Prostate gland (tissue), 2 donors: Measurements from ENCODE around the gene VAV1. TPM values are rescaled to one million over a fixed set of nuclear protein-coding genes. Genes with fewer than 3 reads are reported as not detected.

ENCODE experiments used
- DNase-seq: peaks from one replicate; pipeline ENCODE4 v3.0.0-alpha.2; 2019; ENCODE audit warnings: low spot score
- H3K27ac ChIP-seq, 2 donors: fragments of 200-600 bp; sonication (generic); 2 replicates each; pipeline ENCODE4 v1.5.1; 2017 to 2019
- H3K27me3 ChIP-seq: fragments of 200-600 bp; sonication (generic); replicated peaks from 2 replicates; pipeline ENCODE4 v1.5.1; 2019; ENCODE audit not compliant: insufficient read depth
- H3K36me3 ChIP-seq, 2 donors: fragments of 200-600 bp; sonication (generic); 1 replicate in 1 of 2; 2 replicates in 1 of 2; pipeline versions ENCODE4 v1.5.1 to v1.8.1; 2017 to 2019
- H3K4me1 ChIP-seq: fragments of 200-600 bp; sonication (generic); replicated peaks from 2 replicates; pipeline ENCODE4 v1.5.1; 2019
- H3K4me3 ChIP-seq, 2 donors: fragments of 200-600 bp; sonication (generic); 2 replicates each; pipeline ENCODE4 v1.5.1; 2017 to 2019
- H3K9me3 ChIP-seq: fragments of 200-600 bp; sonication (generic); 2 replicates; pipeline ENCODE4 v1.5.1; 2017
- POLR2A ChIP-seq: fragments of 450-650 bp; IDR thresholded peaks from one replicate; pipeline ENCODE4 v1.6.1; 2016; ENCODE audit warnings: antibody characterized with exemption, mild to moderate bottlenecking
- POLR2AphosphoS5 ChIP-seq: sonication (generic); formaldehyde crosslinking; IDR thresholded peaks from one replicate; pipeline ENCODE4 v1.6.1; 2017; ENCODE audit warnings: antibody characterized with exemption
- WGBS: methylation state at CpG from one replicate; pipeline ENCODE4 v1.1.5; 2018; 5-methylcytosine and 5-hydroxymethylcytosine counted together
- intact Hi-C: fragments of 100-400 bp; cut with DNase I; formaldehyde crosslinking; loops from one replicate; pipeline ENCODE4 v1.14.2; 2022
- total RNA-seq, 2 donors: library from RNA; depleted of rRNA; stranded (reverse); fragments of >200 nt; gene quantifications; one replicate each; pipeline ENCODE4 v1.1.0, GENCODE V29; 2016
- TF ChIP-seq, protein P1 (sequence below), 4 experiments: fragments of 200-600 bp in 2 of 4; fragments of 450-650 bp in 2 of 4; sonication (generic) in 2 of 4; IDR thresholded peaks; 1 replicate in 3 of 4; 2 replicates in 1 of 4; pipeline ENCODE4 v1.5.1; 2016 to 2019; ENCODE audit warnings: antibody characterized with exemption in 4 of 4, mild to moderate bottlenecking in 2 of 4, moderate library complexity in 2 of 4

The VAV1 gene
- total RNA-seq, 2 donors from 2014 or later = 3.6 to 4.8 TPM

DNA sequence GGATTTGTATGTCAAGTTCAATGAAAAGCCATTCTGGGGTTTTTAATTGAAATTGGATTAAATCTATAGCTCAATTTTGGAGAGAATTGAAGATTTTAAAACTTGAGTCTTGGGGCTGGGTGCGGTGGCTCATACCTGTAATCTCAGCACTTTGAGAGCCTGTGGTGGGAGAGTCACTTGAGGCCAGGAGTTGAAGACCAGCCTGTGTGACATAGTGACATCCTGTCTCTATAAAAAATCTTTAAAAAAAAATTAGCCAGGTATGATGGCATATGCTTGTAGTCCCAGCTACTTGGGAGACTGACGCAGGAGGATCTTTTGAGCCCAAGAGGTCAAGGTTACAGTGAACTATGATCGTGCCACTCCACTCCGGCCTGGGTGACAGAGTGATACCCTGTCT, 41.2 kb downstream of the VAV1 start:
- no peaks in the 10 kb centered on the region for H3K36me3 ChIP-seq
- H3K9me3 ChIP-seq = no peaks in the 10 kb centered on the region
- no peak for DNase-seq
- WGBS = 98% methylated on average over 4 of the region's 4 CpGs
- H3K4me1 ChIP-seq = no peaks in the 10 kb centered on the region
- intact Hi-C loops = no loop called here
- no peak for TF ChIP-seq POLR2AphosphoS5
- TF ChIP-seq POLR2A = no peak
- TF ChIP-seq, protein P1, sequence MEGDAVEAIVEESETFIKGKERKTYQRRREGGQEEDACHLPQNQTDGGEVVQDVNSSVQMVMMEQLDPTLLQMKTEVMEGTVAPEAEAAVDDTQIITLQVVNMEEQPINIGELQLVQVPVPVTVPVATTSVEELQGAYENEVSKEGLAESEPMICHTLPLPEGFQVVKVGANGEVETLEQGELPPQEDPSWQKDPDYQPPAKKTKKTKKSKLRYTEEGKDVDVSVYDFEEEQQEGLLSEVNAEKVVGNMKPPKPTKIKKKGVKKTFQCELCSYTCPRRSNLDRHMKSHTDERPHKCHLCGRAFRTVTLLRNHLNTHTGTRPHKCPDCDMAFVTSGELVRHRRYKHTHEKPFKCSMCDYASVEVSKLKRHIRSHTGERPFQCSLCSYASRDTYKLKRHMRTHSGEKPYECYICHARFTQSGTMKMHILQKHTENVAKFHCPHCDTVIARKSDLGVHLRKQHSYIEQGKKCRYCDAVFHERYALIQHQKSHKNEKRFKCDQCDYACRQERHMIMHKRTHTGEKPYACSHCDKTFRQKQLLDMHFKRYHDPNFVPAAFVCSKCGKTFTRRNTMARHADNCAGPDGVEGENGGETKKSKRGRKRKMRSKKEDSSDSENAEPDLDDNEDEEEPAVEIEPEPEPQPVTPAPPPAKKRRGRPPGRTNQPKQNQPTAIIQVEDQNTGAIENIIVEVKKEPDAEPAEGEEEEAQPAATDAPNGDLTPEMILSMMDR (IDR thresholded peaks at IDR 0.05) = no peak
- no peak overlapping the region for H3K27ac ChIP-seq
- H3K4me3 ChIP-seq = no peak overlapping the region
- H3K27me3 ChIP-seq = no peaks in the 10 kb centered on the region

DNA sequence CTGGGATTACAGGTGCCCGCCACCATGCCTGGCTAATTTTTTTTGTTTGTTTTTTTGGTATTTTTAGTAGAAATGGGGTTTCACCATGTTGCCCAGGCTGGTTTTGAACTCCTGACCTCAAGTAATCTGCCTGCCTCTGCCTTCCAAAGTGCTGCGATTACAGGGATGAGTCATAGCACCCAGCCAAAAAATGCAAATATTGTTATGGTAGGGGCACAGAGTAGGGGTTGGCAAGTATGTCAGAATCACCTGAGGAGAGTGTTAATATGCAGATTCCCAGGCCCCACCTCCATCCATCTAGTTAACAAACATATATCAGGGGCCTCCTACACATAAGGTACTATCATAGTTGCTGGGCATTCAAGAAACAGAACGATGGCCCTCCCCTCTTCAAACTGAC, 44.7 kb downstream of the VAV1 start:
- DNase-seq = no peak
- intact Hi-C loops = no loop called here
- H3K27me3 ChIP-seq = no peaks in the 10 kb centered on the region
- H3K9me3 ChIP-seq = no peaks in the 10 kb centered on the region
- H3K27ac ChIP-seq = no peak overlapping the region
- no peak overlapping the region for H3K4me3 ChIP-seq
- WGBS = 86% methylated on average over 3 of the region's 3 CpGs
- no peak for TF ChIP-seq POLR2A
- TF ChIP-seq, protein P1 (IDR thresholded peaks at IDR 0.05) = no peak
- TF ChIP-seq POLR2AphosphoS5 = no peak
- no peaks in the 10 kb centered on the region for H3K4me1 ChIP-seq
- H3K36me3 ChIP-seq = no peaks in the 10 kb centered on the region

DNA sequence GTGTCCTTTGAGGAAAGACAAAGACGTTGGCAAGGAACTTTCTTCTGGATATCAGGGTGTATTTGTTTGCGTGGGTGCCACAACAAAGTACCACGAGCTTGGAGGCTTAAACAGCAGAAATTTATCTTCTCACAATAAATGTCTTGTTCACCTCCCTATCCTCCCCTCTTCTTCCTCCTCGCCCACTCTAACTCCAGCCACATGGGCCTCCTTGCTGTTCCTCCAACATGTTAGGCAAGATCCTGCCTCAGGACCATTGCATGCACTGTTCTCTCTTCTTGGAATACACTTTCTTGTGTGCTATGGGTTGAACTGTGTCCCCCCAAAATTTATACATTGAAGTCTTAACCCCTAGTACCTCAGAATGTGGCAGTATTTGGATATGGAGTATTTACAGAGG, 45.7 kb downstream of the VAV1 start:
- TF ChIP-seq POLR2AphosphoS5 = no peak
- TF ChIP-seq POLR2A = no peak
- TF ChIP-seq, protein P1 (IDR thresholded peaks at IDR 0.05) = no peak
- DNase-seq = no peak
- Histone ChIP-seq H3K27me3 (no peaks in the 10 kb centered on the region), H3K4me1 (no peaks in the 10 kb centered on the region), H3K4me3 (no peak overlapping the region), H3K9me3 (no peaks in the 10 kb centered on the region), H3K27ac (no peak overlapping the region), H3K36me3 (no peaks in the 10 kb centered on the region)
- WGBS = 86% methylated on average over 4 of the region's 4 CpGs
- intact Hi-C loops = no loop called here

DNA sequence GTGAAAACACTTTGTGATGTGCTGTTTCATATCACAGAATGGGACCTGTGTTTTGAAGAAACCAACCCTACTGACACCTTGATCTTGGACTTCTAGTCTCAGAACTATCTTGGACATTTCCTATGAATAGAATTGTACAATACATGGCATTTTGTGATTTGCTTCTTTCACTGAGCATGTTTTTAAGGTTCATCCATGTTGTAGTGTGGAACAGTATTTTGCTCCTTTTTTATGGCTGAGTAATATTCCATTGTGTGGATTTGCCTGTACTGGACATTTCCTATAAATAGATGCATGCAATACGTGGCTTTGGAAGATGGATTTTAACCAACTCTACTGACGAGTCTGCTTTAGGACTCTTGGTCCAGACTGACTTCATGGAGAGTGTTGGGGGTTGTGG, 46.8 kb downstream of the VAV1 start:
- no peaks in the 10 kb centered on the region for H3K36me3 ChIP-seq
- H3K27me3 ChIP-seq = no peaks in the 10 kb centered on the region
- no peak overlapping the region for H3K4me3 ChIP-seq
- no peak overlapping the region for H3K27ac ChIP-seq
- WGBS = 85% methylated on average over 2 of the region's 2 CpGs
- H3K9me3 ChIP-seq = no peaks in the 10 kb centered on the region
- H3K4me1 ChIP-seq = no peaks in the 10 kb centered on the region
- no peak for DNase-seq
- TF ChIP-seq, protein P1 (IDR thresholded peaks at IDR 0.05) = no peak
- TF ChIP-seq POLR2A = no peak
- no peak for TF ChIP-seq POLR2AphosphoS5
- intact Hi-C loops = no loop called here

DNA sequence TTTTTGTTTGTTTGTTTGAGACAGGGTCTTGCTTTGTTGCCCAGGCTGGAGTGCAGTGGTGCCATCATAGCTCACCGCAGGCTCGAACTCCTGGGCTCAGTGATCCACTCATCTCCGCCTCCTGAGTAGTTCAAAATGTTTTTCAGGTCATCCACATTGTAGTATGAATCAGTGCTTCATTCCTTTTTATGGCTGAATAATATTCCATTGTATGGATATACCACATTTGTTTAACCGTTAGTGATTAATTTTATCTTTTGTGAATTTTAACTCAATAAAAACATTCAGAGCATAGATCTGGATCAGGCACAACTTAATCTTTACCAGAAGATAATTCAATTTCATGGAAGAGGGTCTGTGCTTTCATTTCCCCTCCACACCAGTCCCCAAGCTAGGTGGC, 47.7 kb downstream of the VAV1 start:
- 97% methylated on average over 4 of the region's 4 CpGs for WGBS
- H3K4me1 ChIP-seq = no peaks in the 10 kb centered on the region
- H3K9me3 ChIP-seq = no peaks in the 10 kb centered on the region
- no peak for DNase-seq
- no peaks in the 10 kb centered on the region for H3K27me3 ChIP-seq
- H3K36me3 ChIP-seq = no peaks in the 10 kb centered on the region
- no peak overlapping the region for H3K27ac ChIP-seq
- H3K4me3 ChIP-seq = no peak overlapping the region
- intact Hi-C loops = no loop called here
- TF ChIP-seq POLR2A (no peak), POLR2AphosphoS5 (no peak)
- TF ChIP-seq, protein P1 (IDR thresholded peaks at IDR 0.05) = no peak
